Renal cortical epithelial cell (primary cell): ENCODE data around the gene NLGN2. TPM values are rescaled to one million over a fixed set of nuclear protein-coding genes. Genes with fewer than 3 reads are reported as not detected.

Experiments used
- DNase-seq: peaks from one replicate; pipeline ENCODE4 v3.0.0-alpha.2; 2011; ENCODE audit warnings: low read depth
- total RNA-seq: library from RNA; depleted of rRNA; stranded (reverse); fragments of >200 nt; gene quantifications from 2 replicates; pipeline ENCODE4 v1.2.3, GENCODE V29; 2014

NLGN2 gene
- total RNA-seq, 1 donor from 2014 or later: 17.1 TPM

GRCh38 chr17:7414837-7415236 lies 7.2 kb downstream of the NLGN2 start:
- no peak for DNase-seq

GRCh38 chr17:7415784-7416183 lies 8.1 kb downstream of the NLGN2 start:
- no peak for DNase-seq

- no peak for DNase-seq
Observed at GRCh38 chr17:7416323-7416722, 8.7 kb downstream of the NLGN2 start.

GRCh38 chr17:7417056-7417655 lies 9.5 kb downstream of the NLGN2 start:
- DNase-seq: no peak

GRCh38 chr17:7418472-7419152 lies 11.0 kb downstream of the NLGN2 start:
- no peak for DNase-seq

GRCh38 chr17:7419819-7420610 lies 12.4 kb downstream of the NLGN2 start, which contains the start of gene SPEM1:
TSS of gene SPEM1 (plus strand) at chr17:7420324. CDS start at chr17:7420385, 61 bp downstream.
- DNase-seq: no peak

GRCh38 chr17:7421186-7421585 lies 13.5 kb downstream of the NLGN2 start:
- no peak for DNase-seq

- no peak for DNase-seq
Observed at GRCh38 chr17:7423679-7424078, 16.0 kb downstream of the NLGN2 start.

- no peak for DNase-seq
Observed at GRCh38 chr17:7425316-7425715, 17.7 kb downstream of the NLGN2 start, which contains the start of gene SPEM2. TSS of gene SPEM2 (plus strand) at chr17:7425616. CDS start at chr17:7425689, 73 bp downstream.

- DNase-seq: no peak
Observed at GRCh38 chr17:7425756-7426155, 18.1 kb downstream of the NLGN2 start.

GRCh38 chr17:7426203-7426863 lies 18.7 kb downstream of the NLGN2 start:
- no peak for DNase-seq

GRCh38 chr17:7426896-7427489 lies 19.3 kb downstream of the NLGN2 start:
- no peak for DNase-seq

- DNase-seq: no peak
Observed at GRCh38 chr17:7427549-7427948, 19.9 kb downstream of the NLGN2 start.

GRCh38 chr17:7428557-7428956 lies 20.9 kb downstream of the NLGN2 start, which contains the start of gene SPEM3:
TSS of gene SPEM3 (plus strand) at chr17:7428857. CDS start at chr17:7428903, 46 bp downstream.
- no peak for DNase-seq

- no peak for DNase-seq
Observed at GRCh38 chr17:7429722-7430121, 22.1 kb downstream of the NLGN2 start.

GRCh38 chr17:7431231-7431630 lies 23.6 kb downstream of the NLGN2 start:
- no peak for DNase-seq

- no peak for DNase-seq
Observed at GRCh38 chr17:7432296-7432695, 24.7 kb downstream of the NLGN2 start.

GRCh38 chr17:7435676-7436555 lies 28.3 kb downstream of the NLGN2 start:
- peak; percentile 28 for DNase-seq

GRCh38 chr17:7436556-7437368 lies 29.1 kb downstream of the NLGN2 start:
- DNase-seq: peak; percentile 64
